ENCODE measurements around the gene TRIO.

The TRIO gene

GRCh38 chr5:14229734-14230133 is 86.6 kb downstream of the TRIO start:
- no peak for DNase-seq

- DNase-seq, result no peak
These were observed 88.0 kb downstream of the TRIO start for GRCh38 chr5:14231156-14231555.

GRCh38 chr5:14231890-14232289 is 88.7 kb downstream of the TRIO start:
- DNase-seq, result no peak

- DNase-seq, result no peak
These were observed 91.1 kb downstream of the TRIO start for GRCh38 chr5:14234204-14234603.

GRCh38 chr5:14235872-14236271 is 92.7 kb downstream of the TRIO start:
- DNase-seq, result no peak

- no peak for DNase-seq
These were observed 93.6 kb downstream of the TRIO start for GRCh38 chr5:14236757-14237156.

- DNase-seq, result no peak
These were observed 94.4 kb downstream of the TRIO start for GRCh38 chr5:14237317-14238086.

GRCh38 chr5:14238272-14238671 is 95.1 kb downstream of the TRIO start:
- no peak for DNase-seq

GRCh38 chr5:14239404-14239803 is 96.3 kb downstream of the TRIO start:
- no peak for DNase-seq

- no peak for DNase-seq
These were observed 96.8 kb downstream of the TRIO start for GRCh38 chr5:14239951-14240350.

GRCh38 chr5:14240359-14240758 is 97.2 kb downstream of the TRIO start:
- no peak for DNase-seq

GRCh38 chr5:14241141-14241540 is 98.0 kb downstream of the TRIO start:
- DNase-seq, result peak; percentile 66

- no peak for DNase-seq
These were observed 99.3 kb downstream of the TRIO start for GRCh38 chr5:14242447-14242846.

GRCh38 chr5:14242871-14243383 is 99.8 kb downstream of the TRIO start:
- DNase-seq, result no peak

GRCh38 chr5:14243766-14244165 is 100.6 kb downstream of the TRIO start:
- no peak for DNase-seq

- DNase-seq, result no peak
These were observed 101.6 kb downstream of the TRIO start for GRCh38 chr5:14244721-14245120.

GRCh38 chr5:14245132-14245925 is 102.2 kb downstream of the TRIO start:
- DNase-seq, result no peak

GRCh38 chr5:14246350-14247053 is 103.4 kb downstream of the TRIO start:
- no peak for DNase-seq

- DNase-seq, result no peak
These were observed 103.9 kb downstream of the TRIO start for GRCh38 chr5:14247054-14247386.

GRCh38 chr5:14249258-14250082 is 106.3 kb downstream of the TRIO start:
- DNase-seq, result no peak

GRCh38 chr5:14250084-14250695 is 107.0 kb downstream of the TRIO start:
- peak; percentile 45 for DNase-seq
